HepG2 (cell line): ENCODE results near the gene UTF1.

Experiments
- CBX5 ChIP-seq: sonication (generic); formaldehyde crosslinking; IDR thresholded peaks from 2 replicates; pipeline ENCODE4 v1.4.0; 2020; ENCODE audit warnings: missing genetic modification reagents, borderline replicate concordance
- CHD4 ChIP-seq: fragments of 200-600 bp; sonication (generic); IDR thresholded peaks from 2 replicates; pipeline ENCODE4 v1.7.0; 2017; ENCODE audit warnings: mild to moderate bottlenecking, low read length, borderline replicate concordance
- CTCF ChIP-seq: sonication (generic); formaldehyde crosslinking; IDR thresholded peaks from 2 replicates; pipeline ENCODE4 v1.5.0; 2020; ENCODE audit warnings: mild to moderate bottlenecking, missing genetic modification reagents, moderate library complexity
- RAD51 ChIP-seq: fragments of 450-650 bp; IDR thresholded peaks from 2 replicates; pipeline ENCODE4 v1.6.1; 2016; ENCODE audit warnings: borderline replicate concordance
- SP2 ChIP-seq: sonication (generic); formaldehyde crosslinking; IDR thresholded peaks from 2 replicates; pipeline ENCODE4 v1.5.1; 2020; ENCODE audit warnings: mild to moderate bottlenecking, missing genetic modification reagents
- ZNF382 ChIP-seq: sonication (generic); formaldehyde crosslinking; IDR thresholded peaks from 2 replicates; pipeline ENCODE4 v1.5.0; 2020; ENCODE audit warnings: missing genetic modification reagents, mild to moderate bottlenecking, borderline replicate concordance
- ZNF652 ChIP-seq: IDR thresholded peaks from 2 replicates; pipeline ENCODE4 v1.6.1; 2016; ENCODE audit warnings: low read depth, borderline replicate concordance
- ZNF773 ChIP-seq: sonication (generic); formaldehyde crosslinking; IDR thresholded peaks from 2 replicates; pipeline ENCODE4 v1.4.0; 2020; ENCODE audit warnings: missing genetic modification reagents, borderline replicate concordance
- TF ChIP-seq, protein P1 (sequence below): sonication (generic); formaldehyde crosslinking; IDR thresholded peaks from 2 replicates; pipeline ENCODE4 v1.4.0; 2020; ENCODE audit warnings: missing genetic modification reagents
- TF ChIP-seq, protein P2 (sequence below): sonication (generic); formaldehyde crosslinking; conservative IDR thresholded peaks from 2 replicates; pipeline ENCODE4 v1.4.0; 2020; ENCODE audit warnings: missing genetic modification reagents
- TF ChIP-seq, protein P3 (sequence below): sonication (generic); formaldehyde crosslinking; conservative IDR thresholded peaks from 2 replicates; pipeline ENCODE4 v1.8.0; 2022; ENCODE audit warnings: low read depth, missing genetic modification reagents

DNA sequence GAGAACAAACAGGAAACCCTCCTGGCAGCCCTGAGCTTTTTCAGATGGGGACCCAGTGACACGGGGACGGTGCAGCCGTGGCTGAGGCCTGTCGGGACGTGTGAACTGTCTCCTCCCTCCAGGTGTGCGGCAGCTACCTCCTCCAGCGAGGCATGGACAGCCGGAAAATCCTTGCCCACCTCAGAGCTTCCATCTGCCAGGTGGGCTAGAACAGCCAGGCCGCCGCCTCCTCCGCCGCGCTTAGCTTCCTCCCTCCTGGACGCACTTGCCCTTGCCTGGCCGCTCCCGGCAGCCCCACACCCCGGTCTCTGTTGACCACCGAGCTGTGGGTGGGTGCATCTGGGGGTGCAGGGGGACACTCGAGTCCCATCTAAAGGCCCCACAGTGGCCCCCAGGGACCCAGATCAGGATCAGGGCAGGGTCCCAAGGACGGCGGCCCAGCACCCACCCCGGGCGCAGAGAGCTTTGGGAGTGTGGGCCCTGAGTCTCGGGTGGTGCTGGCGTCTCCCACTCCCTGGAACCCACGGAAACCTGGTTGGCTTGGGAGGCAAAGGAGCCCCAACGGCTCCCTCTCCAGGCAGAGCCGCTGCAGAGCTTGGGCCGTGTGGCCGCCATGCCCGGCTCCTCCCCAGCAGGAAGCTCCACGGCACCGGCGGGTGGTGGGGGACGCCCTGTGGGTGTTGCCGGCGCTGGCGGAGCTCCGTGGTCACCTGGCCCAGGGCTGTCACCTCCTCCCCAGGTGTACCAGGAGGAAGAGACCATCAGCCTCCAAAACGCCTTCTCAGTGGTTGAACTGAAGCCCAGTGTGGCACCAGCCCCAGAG lies 32.9 kb upstream of the UTF1 start:
- TF ChIP-seq RAD51 = no peak
- TF ChIP-seq, protein P1, sequence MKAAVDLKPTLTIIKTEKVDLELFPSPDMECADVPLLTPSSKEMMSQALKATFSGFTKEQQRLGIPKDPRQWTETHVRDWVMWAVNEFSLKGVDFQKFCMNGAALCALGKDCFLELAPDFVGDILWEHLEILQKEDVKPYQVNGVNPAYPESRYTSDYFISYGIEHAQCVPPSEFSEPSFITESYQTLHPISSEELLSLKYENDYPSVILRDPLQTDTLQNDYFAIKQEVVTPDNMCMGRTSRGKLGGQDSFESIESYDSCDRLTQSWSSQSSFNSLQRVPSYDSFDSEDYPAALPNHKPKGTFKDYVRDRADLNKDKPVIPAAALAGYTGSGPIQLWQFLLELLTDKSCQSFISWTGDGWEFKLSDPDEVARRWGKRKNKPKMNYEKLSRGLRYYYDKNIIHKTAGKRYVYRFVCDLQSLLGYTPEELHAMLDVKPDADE (CRISPR knock-in tag) = no peak
- no peak for TF ChIP-seq SP2 (CRISPR knock-in tag)
- no peak for TF ChIP-seq CTCF (CRISPR knock-in tag)
- TF ChIP-seq CBX5 = no peak
- TF ChIP-seq, protein P2, sequence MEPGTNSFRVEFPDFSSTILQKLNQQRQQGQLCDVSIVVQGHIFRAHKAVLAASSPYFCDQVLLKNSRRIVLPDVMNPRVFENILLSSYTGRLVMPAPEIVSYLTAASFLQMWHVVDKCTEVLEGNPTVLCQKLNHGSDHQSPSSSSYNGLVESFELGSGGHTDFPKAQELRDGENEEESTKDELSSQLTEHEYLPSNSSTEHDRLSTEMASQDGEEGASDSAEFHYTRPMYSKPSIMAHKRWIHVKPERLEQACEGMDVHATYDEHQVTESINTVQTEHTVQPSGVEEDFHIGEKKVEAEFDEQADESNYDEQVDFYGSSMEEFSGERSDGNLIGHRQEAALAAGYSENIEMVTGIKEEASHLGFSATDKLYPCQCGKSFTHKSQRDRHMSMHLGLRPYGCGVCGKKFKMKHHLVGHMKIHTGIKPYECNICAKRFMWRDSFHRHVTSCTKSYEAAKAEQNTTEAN (CRISPR knock-in tag) = no peak
- no peak for TF ChIP-seq ZNF773 (CRISPR knock-in tag)
- TF ChIP-seq ZNF382 = no peak
- TF ChIP-seq, protein P3, sequence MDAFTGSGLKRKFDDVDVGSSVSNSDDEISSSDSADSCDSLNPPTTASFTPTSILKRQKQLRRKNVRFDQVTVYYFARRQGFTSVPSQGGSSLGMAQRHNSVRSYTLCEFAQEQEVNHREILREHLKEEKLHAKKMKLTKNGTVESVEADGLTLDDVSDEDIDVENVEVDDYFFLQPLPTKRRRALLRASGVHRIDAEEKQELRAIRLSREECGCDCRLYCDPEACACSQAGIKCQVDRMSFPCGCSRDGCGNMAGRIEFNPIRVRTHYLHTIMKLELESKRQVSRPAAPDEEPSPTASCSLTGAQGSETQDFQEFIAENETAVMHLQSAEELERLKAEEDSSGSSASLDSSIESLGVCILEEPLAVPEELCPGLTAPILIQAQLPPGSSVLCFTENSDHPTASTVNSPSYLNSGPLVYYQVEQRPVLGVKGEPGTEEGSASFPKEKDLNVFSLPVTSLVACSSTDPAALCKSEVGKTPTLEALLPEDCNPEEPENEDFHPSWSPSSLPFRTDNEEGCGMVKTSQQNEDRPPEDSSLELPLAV (CRISPR knock-in tag) = no peak
- TF ChIP-seq CHD4 = no peak
- no peak for TF ChIP-seq ZNF652
